B cell (primary cell): ENCODE data around the gene ADRA2A.

Source experiments
- CTCF ChIP-seq: fragments of 200-600 bp; IDR thresholded peaks from one replicate; pipeline ENCODE4 v1.8.0; 2022; ENCODE audit warnings: antibody characterized with exemption, mild to moderate bottlenecking
- EZH2 ChIP-seq: IDR thresholded peaks from 2 replicates; pipeline ENCODE4 v1.6.1; 2012; ENCODE audit warnings: borderline replicate concordance, low read depth, mild to moderate bottlenecking, moderate library complexity, low read length; ENCODE audit not compliant: insufficient read depth, poor library complexity, severe bottlenecking

GRCh38 chr10:111084366-111085255, 7.8 kb downstream of the ADRA2A start:
- TF ChIP-seq CTCF (no peak), EZH2 (no peak)
